HCT116 (cell line): ENCODE results near the gene NEK6. TPM values are rescaled to one million over a fixed set of nuclear protein-coding genes. Genes with fewer than 3 reads are reported as not detected.

Experiments
- ATAC-seq: fragments of 200-7000 bp; cut with Tn5 transposase; 2 replicates; pipeline ENCODE4 v1.9.1; 2020; ENCODE audit warnings: mild to moderate bottlenecking, moderate library complexity
- BruUV-seq: library from RNA; stranded (reverse); fragments of 400-500 nt; replicated peaks from 2 replicates; lab custom pipeline; 2021; lab: Mats Ljungman, UMichigan
- CTCF ChIA-PET: fragments of 300-600 bp; sonication (Branson Sonifier 250); formaldehyde crosslinking; loops from one replicate; lab custom pipeline; 2021; ENCODE audit warnings: antibody characterized with exemption; lab: Charles Lee
- POLR2A ChIA-PET: fragments of 300-600, 350-600 bp; sonication (Branson Sonifier 250); formaldehyde crosslinking; loops from one replicate; lab custom pipeline; 2021; ENCODE audit warnings: antibody characterized with exemption; lab: Charles Lee
- RAD21 ChIA-PET, 2 experiments: fragments of 300-600 bp; sonication (Branson Sonifier 250); formaldehyde crosslinking; loops; one replicate each; lab custom pipeline; 2023; ENCODE audit warnings: low total read pairs in 2 of 2; ENCODE audit not compliant: uncharacterized antibody in 2 of 2, unreplicated experiment in 2 of 2, low non-redundant PET in 1 of 2; lab: Charles Lee
- DNase-seq: peaks from one replicate; pipeline ENCODE4 v3.0.0-alpha.2; 2010; ENCODE audit warnings: low read depth, low spot score
- H2AFZ ChIP-seq: fragments of 200-600 bp; shearing (Covaris generic), sonication (generic); 2 replicates; pipeline ENCODE4 v1.6.1; 2017; ENCODE audit warnings: low read depth, mixed run types, mixed read lengths, antibody characterized with exemption, low read length; ENCODE audit not compliant: poor library complexity, severe bottlenecking
- H3K27ac ChIP-seq: 2 replicates; pipeline ENCODE4 v1.5.1; 2012; ENCODE audit warnings: low read depth, low read length
- H3K27me3 ChIP-seq: fragments of 200-600 bp; sonication (generic); 2 replicates; pipeline ENCODE4 v1.6.1; 2016; ENCODE audit warnings: mixed run types, low read length, mixed read lengths; ENCODE audit not compliant: insufficient read depth
- H3K36me3 ChIP-seq, 2 experiments: fragments of 200-500 bp in 1 of 2; fragments of 200-600 bp in 1 of 2; sonication (Bioruptor generic) in 1 of 2; sonication (generic) in 1 of 2; 2 replicates each; pipeline versions ENCODE4 v1.5.1 to v1.6.1; 2014 to 2016; ENCODE audit warnings: low read length in 2 of 2, inconsistent platforms in 1 of 2, mixed read lengths in 1 of 2, mixed run types in 1 of 2; ENCODE audit not compliant: insufficient read depth in 2 of 2, control insufficient read depth in 1 of 2
- H3K4me1 ChIP-seq, 2 experiments: fragments of 200-600 bp in 1 of 2; sonication (generic) in 1 of 2; 2 replicates each; pipeline versions ENCODE4 v1.5.1 to v1.6.1; 2012 to 2017; ENCODE audit warnings: low read length in 2 of 2, inconsistent platforms in 1 of 2, mild to moderate bottlenecking in 1 of 2, mixed read lengths in 1 of 2, mixed run types in 1 of 2, moderate library complexity in 1 of 2; ENCODE audit not compliant: insufficient read depth in 2 of 2, control insufficient read depth in 1 of 2
- H3K4me2 ChIP-seq: fragments of 200-600 bp; sonication (generic); 2 replicates; pipeline ENCODE4 v1.6.1; 2017; ENCODE audit warnings: mixed run types, low read length, mixed read lengths
- H3K4me3 ChIP-seq, 2 experiments: fragments of 200-600 bp in 1 of 2; sonication (generic) in 1 of 2; replicated peaks in 1 of 2; 2 replicates each; pipeline ENCODE4 v1.5.1; 2011 to 2016; ENCODE audit warnings: low read length in 2 of 2, control low read depth in 1 of 2, low read depth in 1 of 2, mild to moderate bottlenecking in 1 of 2, mixed read lengths in 1 of 2, mixed run types in 1 of 2
- H3K79me2 ChIP-seq: fragments of 200-600 bp; sonication (generic); 2 replicates; pipeline ENCODE4 v1.6.1; 2017; ENCODE audit warnings: mild to moderate bottlenecking, mixed run types, low read length, moderate library complexity, mixed read lengths; ENCODE audit not compliant: insufficient read depth
- H3K9ac ChIP-seq: fragments of 200-600 bp; sonication (generic); 2 replicates; pipeline ENCODE4 v1.6.1; 2016; ENCODE audit warnings: low read length, mixed read lengths
- H3K9me2 ChIP-seq: fragments of 200-600 bp; sonication (generic), shearing (Covaris generic); 2 replicates; pipeline ENCODE4 v1.6.1; 2017; ENCODE audit warnings: mixed run types, mild to moderate bottlenecking, moderate library complexity; ENCODE audit not compliant: insufficient read depth
- H3K9me3 ChIP-seq, 2 experiments: fragments of 200-500 bp in 1 of 2; fragments of 200-600 bp in 1 of 2; sonication (Bioruptor generic) in 1 of 2; sonication (generic) in 1 of 2; 2 replicates each; pipeline ENCODE4 v1.6.1; 2014 to 2017; ENCODE audit warnings: low read length in 2 of 2, mixed read lengths in 2 of 2, inconsistent platforms in 1 of 2, low read depth in 1 of 2, mild to moderate bottlenecking in 1 of 2, mixed run types in 1 of 2, moderate library complexity in 1 of 2; ENCODE audit not compliant: control insufficient read depth in 1 of 2, insufficient read depth in 1 of 2
- H4K20me1 ChIP-seq: fragments of 200-600 bp; sonication (generic), shearing (Covaris generic); 2 replicates; pipeline ENCODE4 v1.6.1; 2017; ENCODE audit warnings: mixed run types, mild to moderate bottlenecking, moderate library complexity; ENCODE audit not compliant: insufficient read depth
- CBX3 ChIP-seq: IDR thresholded peaks from 2 replicates; pipeline ENCODE4 v1.6.1; 2012; ENCODE audit warnings: low read depth
- CEBPB ChIP-seq: IDR thresholded peaks from 2 replicates; pipeline ENCODE4 v1.6.1; 2012; ENCODE audit warnings: low read depth
- ELF1 ChIP-seq: IDR thresholded peaks from 2 replicates; pipeline ENCODE4 v1.6.1; 2012; ENCODE audit warnings: low read depth, borderline replicate concordance
- MAX ChIP-seq: IDR thresholded peaks from 2 replicates; pipeline ENCODE4 v1.6.1; 2012
- POLR2A ChIP-seq: IDR thresholded peaks from 2 replicates; pipeline ENCODE4 v1.7.0; 2011; ENCODE audit warnings: borderline replicate concordance; ENCODE audit not compliant: insufficient read depth, insufficient read length; ENCODE audit errors: extremely low read depth
- SP1 ChIP-seq: IDR thresholded peaks from 2 replicates; pipeline ENCODE4 v1.6.1; 2012; ENCODE audit warnings: low read depth
- SRF ChIP-seq: IDR thresholded peaks from 2 replicates; pipeline ENCODE4 v1.6.1; 2012; ENCODE audit warnings: low read depth
- YY1 ChIP-seq: IDR thresholded peaks from 2 replicates; pipeline ENCODE4 v1.6.1; 2011; ENCODE audit warnings: low read length, low read depth, moderate library complexity, mild to moderate bottlenecking; ENCODE audit not compliant: insufficient replicate concordance; ENCODE audit errors: extremely low read depth
- intact Hi-C: fragments of 100-400 bp; cut with micrococcal nuclease; formaldehyde crosslinking; loops from 2 replicates; pipeline ENCODE4 v1.10.0; 2022
- total RNA-seq: library from RNA; stranded (reverse); gene quantifications from one replicate; pipeline ENCODE4 v1.2.1, GENCODE V29; 2021; ENCODE audit not compliant: unreplicated experiment
- TF ChIP-seq, protein P1 (sequence below): IDR thresholded peaks from 2 replicates; pipeline ENCODE4 v1.6.1; 2012

Gene NEK6
- total RNA-seq, 1 experiment from 2014 or later, result 40.8 TPM

GRCh38 chr9:124341455-124342170, 83.9 kb downstream of the NEK6 start:
- BruUV-seq, result TSS peak; percentile 29
- peaks cover 3 to 7% of the 10 kb centered on the region in 2 experiments; a peak in 1 of 4 replicates for H3K36me3 ChIP-seq
- intact Hi-C loops, result no loop called here

GRCh38 chr9:124342402-124342775, 84.6 kb downstream of the NEK6 start:
- DNase-seq, result no peak
- no peak for ATAC-seq
- no peaks in the 10 kb centered on the region for H3K9me2 ChIP-seq
- no peak overlapping the region for H2AFZ ChIP-seq
- ChIA-PET CTCF (no interaction called here), RAD21 (no interaction called here), POLR2A (no interaction called here)
- no TSS peak for BruUV-seq
- peaks cover 9 to 22% of the 10 kb centered on the region in 2 experiments for H3K4me1 ChIP-seq
- H3K27ac ChIP-seq, result peak overlapping the region; percentile 61
- no peaks in the 10 kb centered on the region for H3K27me3 ChIP-seq
- no peaks in the 10 kb centered on the region for H3K79me2 ChIP-seq
- peaks cover 3% of the 10 kb centered on the region in 2 experiments; a peak in 1 of 4 replicates for H3K36me3 ChIP-seq
- H3K9ac ChIP-seq, result peak overlapping the region; percentile 49
- intact Hi-C loops, result no loop called here
- H4K20me1 ChIP-seq, result no peaks in the 10 kb centered on the region
- H3K4me3 ChIP-seq, result peak overlapping the region in 1 of 2 experiments; percentile 18; a peak in 1 of 4 replicates
- TF ChIP-seq SP1 (no peak), ELF1 (no peak), CEBPB (no peak)
- no peaks in the 10 kb centered on the region for H3K9me3 ChIP-seq
- H3K4me2 ChIP-seq, result peak overlapping the region; percentile 67

More at GRCh38 chr9:124341455-124342170, 83.9 kb downstream of the NEK6 start:
- TF ChIP-seq MAX (no peak), CBX3 (no peak), YY1 (no peak), SRF (no peak), POLR2A (no peak)
- TF ChIP-seq, protein P1, sequence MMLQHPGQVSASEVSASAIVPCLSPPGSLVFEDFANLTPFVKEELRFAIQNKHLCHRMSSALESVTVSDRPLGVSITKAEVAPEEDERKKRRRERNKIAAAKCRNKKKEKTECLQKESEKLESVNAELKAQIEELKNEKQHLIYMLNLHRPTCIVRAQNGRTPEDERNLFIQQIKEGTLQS, result no peak
- TF ChIP-seq, all 23 proteins: peak for 0
- Histone ChIP-seq H3K27ac (no peak overlapping the region), H3K9me2 (no peaks in the 10 kb centered on the region), H4K20me1 (no peaks in the 10 kb centered on the region), H3K4me2 (no peak overlapping the region), H3K27me3 (no peaks in the 10 kb centered on the region), H3K79me2 (no peaks in the 10 kb centered on the region), H3K9ac (no peak overlapping the region), H3K4me1 (peaks cover 9 to 22% of the 10 kb centered on the region in 2 experiments), H3K4me3 (no peak overlapping the region), H2AFZ (no peak overlapping the region), H3K9me3 (no peaks in the 10 kb centered on the region)
- ChIA-PET CTCF (no interaction called here), RAD21 (no interaction called here), POLR2A (no interaction called here)
- no peak for ATAC-seq
- DNase-seq, result no peak
